Endothelial cell of umbilical vein (primary cell): ENCODE measurements around the gene SPATS2L. TPM values are rescaled to one million over a fixed set of nuclear protein-coding genes. Genes with fewer than 3 reads are reported as not detected.

Source experiments
- BruUV-seq: library from RNA; stranded (reverse); fragments of 400-500 nt; replicated peaks from 2 replicates; lab custom pipeline; 2021; lab: Mats Ljungman, UMichigan
- CTCF ChIA-PET: fragments of 300-600, 350-600 bp; sonication (Branson Sonifier 250); formaldehyde crosslinking; loops from one replicate; lab custom pipeline; 2021; ENCODE audit warnings: antibody characterized with exemption, inconsistent platforms; lab: Charles Lee
- POLR2A ChIA-PET: fragments of 300-600, 350-600 bp; sonication (Branson Sonifier 250); formaldehyde crosslinking; loops from one replicate; lab custom pipeline; 2021; ENCODE audit warnings: antibody characterized with exemption, inconsistent platforms; lab: Charles Lee
- DNase-seq: peaks from one replicate; pipeline ENCODE4 v3.0.0-alpha.2; 2011; ENCODE audit warnings: low read depth, low spot score
- FAIRE-seq: peaks from 2 replicates; lab custom pipeline; 2011; peaks lifted over from hg19 to GRCh38; lab: Jason Lieb, UNC
- H2AFZ ChIP-seq: 2 replicates; pipeline ENCODE4 v1.6.0; 2012; ENCODE audit warnings: low read depth, low read length, control low read depth, inconsistent platforms
- H3K27ac ChIP-seq: 2 replicates; pipeline ENCODE4 v1.5.1; 2011; ENCODE audit warnings: low read depth, mild to moderate bottlenecking, control low read depth, low read length, moderate library complexity; ENCODE audit not compliant: insufficient read depth
- H3K27me3 ChIP-seq, 2 experiments: 2 replicates each; pipeline versions ENCODE4 v1.6.0 to v1.6.1; 2011; ENCODE audit warnings: low read length in 2 of 2, mixed read lengths in 1 of 2; ENCODE audit not compliant: control insufficient read depth in 2 of 2, insufficient read depth in 2 of 2
- H3K36me3 ChIP-seq, 2 experiments: 2 replicates in 1 of 2; 3 replicates in 1 of 2; pipeline ENCODE4 v1.5.1; 2011; ENCODE audit warnings: low read length in 2 of 2, mild to moderate bottlenecking in 1 of 2, moderate library complexity in 1 of 2; ENCODE audit not compliant: control insufficient read depth in 2 of 2, insufficient read depth in 2 of 2; ENCODE audit errors: extremely low read depth in 1 of 2
- H3K4me1 ChIP-seq: 3 replicates; pipeline ENCODE4 v1.5.1; 2011; ENCODE audit warnings: mild to moderate bottlenecking, low read length; ENCODE audit not compliant: control insufficient read depth, insufficient read depth; ENCODE audit errors: extremely low read depth
- H3K4me2 ChIP-seq: 2 replicates; pipeline ENCODE4 v1.6.1; 2011; ENCODE audit warnings: low read length, control low read depth, mixed read lengths; ENCODE audit not compliant: insufficient read depth
- H3K4me3 ChIP-seq, 3 experiments: fragments of 200-600 bp in 1 of 3; sonication (generic), shearing (Covaris generic) in 1 of 3; replicated peaks in 1 of 3; 2 replicates each; pipeline ENCODE4 v1.5.1; 2011 to 2016; ENCODE audit warnings: control low read depth in 3 of 3, low read length in 3 of 3, mild to moderate bottlenecking in 2 of 3, inconsistent platforms in 1 of 3, low read depth in 1 of 3, moderate library complexity in 1 of 3; ENCODE audit not compliant: insufficient read depth in 1 of 3
- H3K79me2 ChIP-seq: 2 replicates; pipeline ENCODE4 v1.6.0; 2012; ENCODE audit warnings: low read length, inconsistent platforms; ENCODE audit not compliant: control insufficient read depth, insufficient read depth
- H3K9ac ChIP-seq: replicated peaks from 2 replicates; pipeline ENCODE3; 2011; ENCODE audit warnings: low read length, control low read depth; ENCODE audit not compliant: insufficient read depth; ENCODE audit errors: extremely low read depth
- H3K9me1 ChIP-seq: replicated peaks from 3 replicates; pipeline ENCODE4 v1.6.0; 2011; ENCODE audit warnings: mild to moderate bottlenecking, low read length; ENCODE audit not compliant: control insufficient read depth, insufficient read depth; ENCODE audit errors: extremely low read depth
- H3K9me3 ChIP-seq: replicated peaks from 2 replicates; pipeline ENCODE4 v1.5.1; 2012; ENCODE audit warnings: low read length, inconsistent platforms; ENCODE audit not compliant: control insufficient read depth, insufficient read depth
- H4K20me1 ChIP-seq: replicated peaks from 2 replicates; pipeline ENCODE3; 2011; ENCODE audit warnings: mild to moderate bottlenecking, low read length; ENCODE audit not compliant: control insufficient read depth, insufficient read depth; ENCODE audit errors: extremely low read depth
- CTCF ChIP-seq, 2 donors: IDR thresholded peaks; 1 replicate in 1 of 2; 2 replicates in 1 of 2; pipeline ENCODE4 v1.5.1; 2011; ENCODE audit warnings: low read length in 2 of 2, mild to moderate bottlenecking in 2 of 2, moderate library complexity in 2 of 2, control low read depth in 1 of 2, inconsistent platforms in 1 of 2, low read depth in 1 of 2; ENCODE audit not compliant: insufficient read depth in 1 of 2; ENCODE audit errors: extremely low read depth in 1 of 2
- FOS ChIP-seq: IDR thresholded peaks from 2 replicates; pipeline ENCODE4 v1.6.1; 2011; ENCODE audit warnings: mild to moderate bottlenecking, low read length, moderate library complexity, borderline replicate concordance; ENCODE audit not compliant: insufficient read depth
- GATA2 ChIP-seq: IDR thresholded peaks from 2 replicates; pipeline ENCODE4 v1.7.0; 2011; ENCODE audit warnings: low read depth, mild to moderate bottlenecking, moderate library complexity, mixed read lengths, low read length; ENCODE audit not compliant: insufficient read length, insufficient read depth
- JUN ChIP-seq: IDR thresholded peaks from 2 replicates; pipeline ENCODE4 v1.6.1; 2011; ENCODE audit warnings: borderline replicate concordance, low read depth; ENCODE audit not compliant: insufficient read length, insufficient read depth
- POLR2AphosphoS5 ChIP-seq: IDR thresholded peaks from 2 replicates; pipeline ENCODE4 v1.6.1; 2012; ENCODE audit warnings: low read depth, mild to moderate bottlenecking, control low read depth, low read length, moderate library complexity; ENCODE audit not compliant: insufficient read depth
- dilution Hi-C: fragments of 300-500 bp; cut with MboI; formaldehyde crosslinking; loops from one replicate; pipeline ENCODE4 v1.15.0; 2019; ENCODE audit warnings: low sequenced_read_pairs; ENCODE audit not compliant: extremely low pct_ligation_motif_present
- intact Hi-C: fragments of 100-400 bp; cut with micrococcal nuclease; formaldehyde crosslinking; loops from one replicate; pipeline ENCODE4 v1.10.0; 2022
- polyA plus RNA-seq, 4 experiments: library from polyadenylated mRNA; depleted of rRNA in 3 of 4; stranded (reverse) in 3 of 4; unstranded in 1 of 4; fragments of >200 nt; gene quantifications; 2 replicates each; pipeline versions ENCODE4 v1.2.1 to v1.2.3, GENCODE V29; 2011 to 2012; ENCODE audit warnings: missing spikeins in 1 of 4
- total RNA-seq: library from RNA; stranded (reverse); gene quantifications from 2 replicates; pipeline ENCODE4 v1.2.3, GENCODE V29; 2021
- TF ChIP-seq, protein P1 (sequence below): IDR thresholded peaks from 2 replicates; pipeline ENCODE4 v1.6.1; 2011; ENCODE audit not compliant: insufficient read depth, insufficient read length

The SPATS2L gene
- total and polyA plus RNA-seq, 2 donors (not counting 3 experiments of a cell fraction or from before 2014, with no cell fraction given), result 29.1 to 72.9 TPM

- no peak overlapping the region for H3K4me2 ChIP-seq
- H3K36me3 ChIP-seq, result no peaks in the 10 kb centered on the region
- ChIA-PET CTCF (interaction anchor here (1.4 kb wide), 1 partner anchor 12 kb away, joined by 4 read pairs; no protein-coding TSS in a partner anchor), POLR2A (no interaction called here)
- H3K4me3 ChIP-seq, result no peak overlapping the region
- intact Hi-C loops (no loop called here), dilution Hi-C loops (no loop called here)
- no peaks in the 10 kb centered on the region for H3K9me3 ChIP-seq
- FAIRE-seq (no peak), DNase-seq (no peak)
- no peaks in the 10 kb centered on the region for H4K20me1 ChIP-seq
- H3K27me3 ChIP-seq, result peaks cover 0 to 6% of the 10 kb centered on the region in 2 experiments
- no peaks in the 10 kb centered on the region for H3K9me1 ChIP-seq
- no TSS peak for BruUV-seq
- H3K27ac ChIP-seq, result no peak overlapping the region
- TF ChIP-seq FOS, result no peak
- no peak overlapping the region for H2AFZ ChIP-seq
- no peaks in the 10 kb centered on the region for H3K79me2 ChIP-seq
- H3K4me1 ChIP-seq, result no peaks in the 10 kb centered on the region
- H3K9ac ChIP-seq, result no peak overlapping the region
These were observed 47.5 kb upstream of the SPATS2L start for GRCh38 chr2:200258881-200259576.

- peaks cover 0 to 6% of the 10 kb centered on the region in 2 experiments for H3K27me3 ChIP-seq
- H3K36me3 ChIP-seq, result no peaks in the 10 kb centered on the region
- H3K27ac ChIP-seq, result no peak overlapping the region
- no peak overlapping the region for H3K9ac ChIP-seq
- H3K9me1 ChIP-seq, result no peaks in the 10 kb centered on the region
- no peaks in the 10 kb centered on the region for H3K9me3 ChIP-seq
- CTCF ChIA-PET, result no interaction called here
- intact Hi-C loops (no loop called here), dilution Hi-C loops (no loop called here)
- DNase-seq (no peak), FAIRE-seq (no peak)
- H3K4me3 ChIP-seq, result no peak overlapping the region
- no peak overlapping the region for H2AFZ ChIP-seq
- TF ChIP-seq, protein P1, sequence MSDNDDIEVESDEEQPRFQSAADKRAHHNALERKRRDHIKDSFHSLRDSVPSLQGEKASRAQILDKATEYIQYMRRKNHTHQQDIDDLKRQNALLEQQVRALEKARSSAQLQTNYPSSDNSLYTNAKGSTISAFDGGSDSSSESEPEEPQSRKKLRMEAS, result no peak
- TF ChIP-seq JUN (no peak), FOS (no peak), GATA2 (no peak), CTCF (IDR thresholded peaks at IDR 0.05; ENCODE audit: extremely low read depth in 1 of 2, insufficient read depth in 1 of 2, low read depth in 1 of 2, low read length in 2 of 2) (no peak), POLR2AphosphoS5 (no peak)
- H3K79me2 ChIP-seq, result no peaks in the 10 kb centered on the region
- no peak overlapping the region for H3K4me2 ChIP-seq
- no peaks in the 10 kb centered on the region for H4K20me1 ChIP-seq
- POLR2A ChIA-PET, result no interaction called here
- H3K4me1 ChIP-seq, result no peaks in the 10 kb centered on the region
- no TSS peak for BruUV-seq
These were observed 46.9 kb upstream of the SPATS2L start for GRCh38 chr2:200259577-200259957.
